PC-3 (cell line): Measurements from ENCODE around the gene TRMU. TPM values are rescaled to one million over a fixed set of nuclear protein-coding genes. Genes with fewer than 3 reads are reported as not detected.

Source experiments
- ATAC-seq: fragments of 200-7000 bp; cut with Tn5 transposase; 2 replicates; pipeline ENCODE4 v1.9.1; 2020; ENCODE audit warnings: mild to moderate bottlenecking, moderate library complexity
- BruUV-seq: library from RNA; stranded (reverse); fragments of 400-500 nt; replicated peaks from 2 replicates; lab custom pipeline; 2021; lab: Mats Ljungman, UMichigan
- CTCF ChIA-PET: fragments of 300-600 bp; sonication (Branson Sonifier 250); formaldehyde crosslinking; loops from one replicate; lab custom pipeline; 2022; ENCODE audit warnings: antibody characterized with exemption; lab: Charles Lee
- POLR2A ChIA-PET: fragments of 300-600 bp; sonication (Branson Sonifier 250); formaldehyde crosslinking; loops from one replicate; lab custom pipeline; 2022; ENCODE audit warnings: antibody characterized with exemption; ENCODE audit not compliant: unreplicated experiment; lab: Charles Lee
- DNase-seq: peaks from one replicate; pipeline ENCODE4 v3.0.0-alpha.2; 2015
- H2AFZ ChIP-seq: fragments of 300-600 bp; sonication (generic); 2 replicates; pipeline ENCODE4 v1.6.0; 2016; ENCODE audit warnings: antibody characterized with exemption, low read length
- H3F3A ChIP-seq: fragments of 300-600 bp; sonication (generic); one replicate; pipeline ENCODE4 v1.6.0; 2017; ENCODE audit warnings: antibody characterized with exemption, low read length, control low read depth, mild to moderate bottlenecking; ENCODE audit not compliant: unreplicated experiment
- H3K27ac ChIP-seq: fragments of 300-600 bp; sonication (generic); 2 replicates; pipeline ENCODE4 v1.5.1; 2016; ENCODE audit warnings: mild to moderate bottlenecking, low read length
- H3K27me3 ChIP-seq: fragments of 300-600 bp; sonication (generic); 2 replicates; pipeline ENCODE4 v1.6.1; 2016; ENCODE audit warnings: low read length, mixed read lengths
- H3K36me3 ChIP-seq: fragments of 300-600 bp; sonication (generic); 2 replicates; pipeline ENCODE4 v1.6.1; 2016; ENCODE audit warnings: low read depth, mixed run types, low read length, mixed read lengths
- H3K4me1 ChIP-seq: fragments of 300-600 bp; sonication (generic); 2 replicates; pipeline ENCODE4 v1.5.1; 2016; ENCODE audit warnings: low read length; ENCODE audit not compliant: insufficient read depth
- H3K4me2 ChIP-seq: fragments of 300-600 bp; sonication (generic); 2 replicates; pipeline ENCODE4 v1.6.0; 2016; ENCODE audit warnings: low read length
- H3K4me3 ChIP-seq: fragments of 300-600 bp; sonication (generic); 2 replicates; pipeline ENCODE4 v1.5.1; 2016; ENCODE audit warnings: mild to moderate bottlenecking, low read length, mixed read lengths
- H3K79me2 ChIP-seq: fragments of 300-600 bp; sonication (generic); 2 replicates; pipeline ENCODE4 v1.6.1; 2017; ENCODE audit warnings: low read length, mixed read lengths
- H3K9ac ChIP-seq: fragments of 300-600 bp; sonication (generic); 2 replicates; pipeline ENCODE4 v1.6.0; 2016; ENCODE audit warnings: mild to moderate bottlenecking, low read length
- H3K9me2 ChIP-seq: fragments of 300-600 bp; sonication (generic); replicated peaks from 2 replicates; pipeline ENCODE4 v1.6.1; 2016; ENCODE audit warnings: mixed run types, low read length, mixed read lengths
- H3K9me3 ChIP-seq: fragments of 300-600 bp; sonication (generic); 2 replicates; pipeline ENCODE4 v1.6.1; 2016; ENCODE audit warnings: low read length, mixed read lengths
- H4K20me1 ChIP-seq: fragments of 300-600 bp; sonication (generic); 2 replicates; pipeline ENCODE4 v1.6.1; 2016; ENCODE audit warnings: low read length, mixed read lengths
- EZH2 ChIP-seq: fragments of 300-600 bp; sonication (generic); IDR thresholded peaks from one replicate; pipeline ENCODE4 v1.6.1; 2017; ENCODE audit warnings: antibody characterized with exemption, mild to moderate bottlenecking, low read length; ENCODE audit not compliant: unreplicated experiment
- EZH2phosphoT487 ChIP-seq: fragments of 300-600 bp; sonication (generic); IDR thresholded peaks from 2 replicates; pipeline ENCODE4 v1.6.1; 2018; ENCODE audit warnings: mild to moderate bottlenecking, antibody characterized with exemption, low read length, borderline replicate concordance
- intact Hi-C: fragments of 100-400 bp; cut with micrococcal nuclease; formaldehyde crosslinking; loops from 2 replicates; pipeline ENCODE4 v1.9.0; 2023
- total RNA-seq: library from RNA; depleted of rRNA; stranded (reverse); fragments of >200 nt; gene quantifications from 2 replicates; pipeline ENCODE4 v1.2.3, GENCODE V29; 2014
- TF ChIP-seq, protein P1 (sequence below): fragments of 300-600 bp; sonication (generic); conservative IDR thresholded peaks from 2 replicates; pipeline ENCODE4 v1.5.1; 2017; ENCODE audit warnings: antibody characterized with exemption, low read depth, mild to moderate bottlenecking, low read length

TRMU gene
- total RNA-seq, 1 experiment from 2014 or later, result 63.5 TPM

- H3K4me1 ChIP-seq, result no peaks in the 10 kb centered on the region
- no peak overlapping the region for H3K4me2 ChIP-seq
- DNase-seq (no peak), ATAC-seq (no peak)
- H2AFZ ChIP-seq, result no peak overlapping the region
- H3K9me3 ChIP-seq, result no peaks in the 10 kb centered on the region
- intact Hi-C loops, result no loop called here
- ChIA-PET POLR2A (no interaction called here), CTCF (no interaction called here)
- H3K9me2 ChIP-seq, result no peaks in the 10 kb centered on the region
- no TSS peak for BruUV-seq
- no peak overlapping the region for H3K4me3 ChIP-seq
- H4K20me1 ChIP-seq, result no peaks in the 10 kb centered on the region
- H3K27me3 ChIP-seq, result no peaks in the 10 kb centered on the region
- H3F3A ChIP-seq, result no peaks in the 10 kb centered on the region
- H3K9ac ChIP-seq, result no peak overlapping the region
- H3K36me3 ChIP-seq, result 0 out of 2 replicates have a peak, but pooled peaks cover under 1% of the 10 kb centered on the region
- no peaks in the 10 kb centered on the region for H3K79me2 ChIP-seq
- TF ChIP-seq, protein P1, sequence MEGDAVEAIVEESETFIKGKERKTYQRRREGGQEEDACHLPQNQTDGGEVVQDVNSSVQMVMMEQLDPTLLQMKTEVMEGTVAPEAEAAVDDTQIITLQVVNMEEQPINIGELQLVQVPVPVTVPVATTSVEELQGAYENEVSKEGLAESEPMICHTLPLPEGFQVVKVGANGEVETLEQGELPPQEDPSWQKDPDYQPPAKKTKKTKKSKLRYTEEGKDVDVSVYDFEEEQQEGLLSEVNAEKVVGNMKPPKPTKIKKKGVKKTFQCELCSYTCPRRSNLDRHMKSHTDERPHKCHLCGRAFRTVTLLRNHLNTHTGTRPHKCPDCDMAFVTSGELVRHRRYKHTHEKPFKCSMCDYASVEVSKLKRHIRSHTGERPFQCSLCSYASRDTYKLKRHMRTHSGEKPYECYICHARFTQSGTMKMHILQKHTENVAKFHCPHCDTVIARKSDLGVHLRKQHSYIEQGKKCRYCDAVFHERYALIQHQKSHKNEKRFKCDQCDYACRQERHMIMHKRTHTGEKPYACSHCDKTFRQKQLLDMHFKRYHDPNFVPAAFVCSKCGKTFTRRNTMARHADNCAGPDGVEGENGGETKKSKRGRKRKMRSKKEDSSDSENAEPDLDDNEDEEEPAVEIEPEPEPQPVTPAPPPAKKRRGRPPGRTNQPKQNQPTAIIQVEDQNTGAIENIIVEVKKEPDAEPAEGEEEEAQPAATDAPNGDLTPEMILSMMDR, result no peak
- no peak for TF ChIP-seq EZH2
- TF ChIP-seq EZH2phosphoT487, result no peak
- H3K27ac ChIP-seq, result no peak overlapping the region
Observed at GRCh38 chr22:46370584-46371291, 35.2 kb downstream of the TRMU start.

DNA sequence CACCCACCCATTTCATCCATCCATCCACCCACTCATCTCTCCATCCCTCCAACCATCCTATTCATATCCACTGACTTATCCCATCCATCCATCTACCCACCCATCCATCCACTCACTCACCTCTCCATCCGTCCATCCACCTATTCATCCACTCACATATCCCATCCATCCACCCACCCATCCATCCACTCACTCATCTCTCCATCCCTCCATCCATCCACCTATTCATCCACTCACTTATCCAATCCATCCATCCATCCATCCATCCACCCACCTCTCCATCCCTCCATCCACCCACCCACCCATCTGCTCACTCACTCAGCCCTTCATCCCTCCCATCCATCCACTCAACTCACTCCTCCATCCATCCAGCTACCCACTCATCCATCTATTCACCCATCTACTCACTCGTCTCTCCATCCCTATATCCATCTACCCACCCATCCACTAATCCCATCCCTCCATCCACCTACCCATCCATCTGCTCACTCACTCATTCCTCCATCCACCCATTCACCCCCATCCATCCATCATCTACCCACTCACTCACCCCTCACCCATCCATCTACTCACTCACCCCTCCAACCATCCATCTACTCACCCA, 36.2 kb downstream of the TRMU start:
- no peak overlapping the region for H3K27ac ChIP-seq
- ATAC-seq, result no peak
- H3K27me3 ChIP-seq, result no peaks in the 10 kb centered on the region
- ChIA-PET POLR2A (no interaction called here), CTCF (no interaction called here)
- intact Hi-C loops, result no loop called here
- TF ChIP-seq EZH2, result no peak
- no peak for TF ChIP-seq EZH2phosphoT487
- TF ChIP-seq, protein P1, result no peak
- no peaks in the 10 kb centered on the region for H3F3A ChIP-seq
- H3K36me3 ChIP-seq, result peaks cover 5% of the 10 kb centered on the region
- no peaks in the 10 kb centered on the region for H3K79me2 ChIP-seq
- H3K4me1 ChIP-seq, result no peaks in the 10 kb centered on the region
- no peak overlapping the region for H2AFZ ChIP-seq
- H3K9ac ChIP-seq, result no peak overlapping the region
- H4K20me1 ChIP-seq, result no peaks in the 10 kb centered on the region
- H3K9me2 ChIP-seq, result no peaks in the 10 kb centered on the region
- no peak for DNase-seq
- no peak overlapping the region for H3K4me3 ChIP-seq
- no TSS peak for BruUV-seq
- H3K9me3 ChIP-seq, result no peaks in the 10 kb centered on the region
- no peak overlapping the region for H3K4me2 ChIP-seq

DNA sequence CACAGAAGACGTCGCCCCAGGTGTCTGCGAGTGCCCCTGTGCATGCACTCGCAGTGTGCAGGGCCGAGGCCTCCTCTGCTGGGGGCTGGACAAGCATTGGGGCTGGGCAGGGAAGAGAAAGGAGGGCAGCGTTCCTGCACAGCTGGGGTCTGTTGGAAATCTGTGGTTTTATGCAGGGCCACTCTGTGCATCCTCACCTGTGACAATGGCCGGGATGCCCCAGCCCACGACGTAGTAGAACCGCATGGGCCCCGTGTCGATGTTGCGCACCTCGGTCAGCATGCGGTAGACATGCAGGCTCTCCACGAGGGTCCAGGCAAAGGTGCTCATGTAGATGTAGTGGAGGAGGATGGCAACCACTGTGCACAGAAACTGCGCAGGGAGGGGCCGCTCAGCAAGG, 37.2 kb downstream of the TRMU start:
- Histone ChIP-seq H2AFZ (no peak overlapping the region), H3K79me2 (no peaks in the 10 kb centered on the region), H3K4me1 (peaks cover 6% of the 10 kb centered on the region), H3K36me3 (peaks cover 5% of the 10 kb centered on the region), H3K9me2 (no peaks in the 10 kb centered on the region), H3F3A (no peaks in the 10 kb centered on the region), H4K20me1 (no peaks in the 10 kb centered on the region), H3K9me3 (no peaks in the 10 kb centered on the region), H3K4me2 (no peak overlapping the region), H3K4me3 (no peak overlapping the region), H3K27me3 (no peaks in the 10 kb centered on the region), H3K9ac (no peak overlapping the region), H3K27ac (no peak overlapping the region)
- no TSS peak for BruUV-seq
- intact Hi-C loops, result no loop called here
- ATAC-seq, result no peak
- ChIA-PET CTCF (no interaction called here), POLR2A (no interaction called here)
- TF ChIP-seq EZH2phosphoT487 (no peak), EZH2 (no peak)
- TF ChIP-seq, protein P1, result no peak
- no peak for DNase-seq
